ENCODE data around the gene SERPINB1. TPM values are rescaled to one million over a fixed set of nuclear protein-coding genes. Genes with fewer than 3 reads are reported as not detected.
A peak's percentile ranks its signal among the peaks of the same experiment; 100 is the strongest.

Gene SERPINB1
- total and polyA plus RNA-seq, 2 experiments from 2014 or later, result 5.6 to 6.5 TPM

DNA sequence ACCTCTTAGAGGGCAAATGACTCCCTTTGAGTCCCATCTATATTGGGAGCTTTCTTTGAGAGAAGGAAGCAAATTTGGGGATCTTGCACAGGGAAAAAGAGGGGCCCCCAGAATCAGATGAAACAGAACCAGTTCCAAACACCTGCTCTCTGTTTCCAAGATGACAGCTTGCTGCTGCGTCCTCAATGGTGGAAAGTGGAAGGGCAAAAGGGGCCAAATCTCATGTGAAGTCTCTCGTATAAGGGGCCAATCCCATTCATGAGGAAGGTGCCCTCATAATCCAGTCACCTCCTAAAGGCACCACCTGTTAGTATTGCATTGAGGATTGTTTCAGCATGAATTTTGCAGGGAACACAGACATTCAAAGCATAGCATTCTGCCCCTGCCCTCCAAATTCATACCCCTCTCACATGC is 483 bp upstream of the SERPINB1 start (continued):
- no peak for TF ChIP-seq ZNF462 (CRISPR knock-in tag; IDR thresholded peaks at IDR 0.05)
- no peak for TF ChIP-seq EZH2phosphoT487 (IDR thresholded peaks at IDR 0.05; ENCODE audit: unreplicated experiment)
- TF ChIP-seq, protein P1, sequence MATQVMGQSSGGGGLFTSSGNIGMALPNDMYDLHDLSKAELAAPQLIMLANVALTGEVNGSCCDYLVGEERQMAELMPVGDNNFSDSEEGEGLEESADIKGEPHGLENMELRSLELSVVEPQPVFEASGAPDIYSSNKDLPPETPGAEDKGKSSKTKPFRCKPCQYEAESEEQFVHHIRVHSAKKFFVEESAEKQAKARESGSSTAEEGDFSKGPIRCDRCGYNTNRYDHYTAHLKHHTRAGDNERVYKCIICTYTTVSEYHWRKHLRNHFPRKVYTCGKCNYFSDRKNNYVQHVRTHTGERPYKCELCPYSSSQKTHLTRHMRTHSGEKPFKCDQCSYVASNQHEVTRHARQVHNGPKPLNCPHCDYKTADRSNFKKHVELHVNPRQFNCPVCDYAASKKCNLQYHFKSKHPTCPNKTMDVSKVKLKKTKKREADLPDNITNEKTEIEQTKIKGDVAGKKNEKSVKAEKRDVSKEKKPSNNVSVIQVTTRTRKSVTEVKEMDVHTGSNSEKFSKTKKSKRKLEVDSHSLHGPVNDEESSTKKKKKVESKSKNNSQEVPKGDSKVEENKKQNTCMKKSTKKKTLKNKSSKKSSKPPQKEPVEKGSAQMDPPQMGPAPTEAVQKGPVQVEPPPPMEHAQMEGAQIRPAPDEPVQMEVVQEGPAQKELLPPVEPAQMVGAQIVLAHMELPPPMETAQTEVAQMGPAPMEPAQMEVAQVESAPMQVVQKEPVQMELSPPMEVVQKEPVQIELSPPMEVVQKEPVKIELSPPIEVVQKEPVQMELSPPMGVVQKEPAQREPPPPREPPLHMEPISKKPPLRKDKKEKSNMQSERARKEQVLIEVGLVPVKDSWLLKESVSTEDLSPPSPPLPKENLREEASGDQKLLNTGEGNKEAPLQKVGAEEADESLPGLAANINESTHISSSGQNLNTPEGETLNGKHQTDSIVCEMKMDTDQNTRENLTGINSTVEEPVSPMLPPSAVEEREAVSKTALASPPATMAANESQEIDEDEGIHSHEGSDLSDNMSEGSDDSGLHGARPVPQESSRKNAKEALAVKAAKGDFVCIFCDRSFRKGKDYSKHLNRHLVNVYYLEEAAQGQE (IDR thresholded peaks at IDR 0.05; ENCODE audit: unreplicated experiment), result no peak
- TF ChIP-seq CREB1 (CRISPR knock-in tag; IDR thresholded peaks at IDR 0.05; ENCODE audit: low read depth), result no peak

GRCh38 chr6:2840749-2841061 is 958 bp downstream of the SERPINB1 start:
- no peak for DNase-seq (ENCODE audit: low spot score)
- peaks cover 32% of the 10 kb centered on the region for H3K4me1 Mint-ChIP-seq
- peaks cover 5% of the 10 kb centered on the region; the same call in 2 of the 3 replicates for H3K36me3 Mint-ChIP-seq (ENCODE audit: low read depth)
- H4K20me1 ChIP-seq (replicated peaks; ENCODE audit: insufficient read depth), result no peaks in the 10 kb centered on the region
- H3K27me3 ChIP-seq (ENCODE audit: insufficient read depth), result no peaks in the 10 kb centered on the region
- peaks cover 3% of the 10 kb centered on the region; the same call in 1 of the 3 replicates for H3K9me3 Mint-ChIP-seq
- H3K4me1 ChIP-seq (ENCODE audit: insufficient read depth), result peaks cover 23% of the 10 kb centered on the region
- peak overlapping the region; percentile 84; the same call in 2 of the 3 replicates for H3K4me3 Mint-ChIP-seq
- peak overlapping the region; percentile 87 for H3K4me2 ChIP-seq
- H3K36me3 ChIP-seq (ENCODE audit: insufficient read depth), result no peaks in the 10 kb centered on the region
- peak overlapping the region; percentile 99 for H3K27ac ChIP-seq (ENCODE audit: low read depth)
- no peak for ATAC-seq
- peaks cover 23% of the 10 kb centered on the region for H3F3A ChIP-seq (replicated peaks; ENCODE audit: low read depth)
- peak overlapping the region; percentile 97; the same call in 1 of the 2 replicates for H3K27ac Mint-ChIP-seq
- peak overlapping the region; percentile 57 for H3K4me3 ChIP-seq
- H3K79me2 ChIP-seq (replicated peaks; ENCODE audit: insufficient read depth), result no peaks in the 10 kb centered on the region
- peaks cover 8% of the 10 kb centered on the region for H3K27me3 Mint-ChIP-seq (ENCODE audit: insufficient read depth, low read depth, poor library complexity)
- no peaks in the 10 kb centered on the region for H3K9me2 ChIP-seq (ENCODE audit: insufficient read depth)
- H2AFZ ChIP-seq, result peak overlapping the region; percentile 48; the same call in 1 of the 2 replicates
- TF ChIP-seq EZH2phosphoT487 (IDR thresholded peaks at IDR 0.05; ENCODE audit: unreplicated experiment), result no peak
- no peak for TF ChIP-seq ETS1 (IDR thresholded peaks at IDR 0.05)
- no peak for TF ChIP-seq NANOG (IDR thresholded peaks at IDR 0.05; ENCODE audit: borderline replicate concordance)
- no peak for TF ChIP-seq STAT1 (IDR thresholded peaks at IDR 0.05; ENCODE audit: unreplicated experiment)
- no peak for TF ChIP-seq CREB1 (CRISPR knock-in tag; IDR thresholded peaks at IDR 0.05; ENCODE audit: low read depth)
- TF ChIP-seq JUNB (IDR thresholded peaks at IDR 0.05; ENCODE audit: unreplicated experiment), result no peak

Measured in GM23338 (cell line).